OCI-LY3 (cell line): ENCODE measurements around the gene PDF.

Experiments used
- H2AFZ ChIP-seq: fragments of 200-600, 300-600 bp; shearing (Covaris generic); 2 replicates; pipeline ENCODE4 v1.6.0; 2014; ENCODE audit warnings: antibody characterized with exemption, low read depth, low read length
- H3K27ac ChIP-seq: fragments of 200-600, 300-600 bp; sonication (generic); 2 replicates; pipeline ENCODE4 v1.5.1; 2014; ENCODE audit warnings: mild to moderate bottlenecking, low read length, moderate library complexity, mixed read lengths
- H3K27me3 ChIP-seq: fragments of 200-600, 300-600 bp; sonication (generic); 2 replicates; pipeline ENCODE4 v1.6.1; 2014; ENCODE audit warnings: low read depth, low read length, mixed read lengths
- H3K36me3 ChIP-seq: fragments of 200-600, 300-600 bp; sonication (generic); replicated peaks from 2 replicates; pipeline ENCODE3; 2014; ENCODE audit warnings: low read depth, low read length, mixed read lengths
- H3K4me1 ChIP-seq: fragments of 300-600, 200-600 bp; sonication (generic); 2 replicates; pipeline ENCODE4 v1.6.1; 2014; ENCODE audit warnings: low read length, mixed read lengths
- H3K4me2 ChIP-seq: fragments of 200-600, 300-600 bp; sonication (generic); 2 replicates; pipeline ENCODE4 v1.6.1; 2014; ENCODE audit warnings: low read length, mixed read lengths
- H3K4me3 ChIP-seq: fragments of 300-600, 200-600 bp; sonication (generic); 2 replicates; pipeline ENCODE4 v1.5.1; 2014; ENCODE audit warnings: antibody characterized with exemption, mild to moderate bottlenecking, low read length, moderate library complexity
- H3K79me2 ChIP-seq: fragments of 300-600, 200-600 bp; shearing (Covaris generic); 2 replicates; pipeline ENCODE4 v1.6.1; 2014; ENCODE audit warnings: mild to moderate bottlenecking, low read length, mixed read lengths
- H3K9ac ChIP-seq: fragments of 300-600, 200-600 bp; shearing (Covaris generic); 2 replicates; pipeline ENCODE4 v1.6.0; 2014; ENCODE audit warnings: mild to moderate bottlenecking, low read length, moderate library complexity
- H3K9me3 ChIP-seq: fragments of 200-600, 300-600 bp; shearing (Covaris generic); 2 replicates; pipeline ENCODE4 v1.6.1; 2014; ENCODE audit warnings: low read length, mixed read lengths; ENCODE audit not compliant: insufficient read depth
- H4K20me1 ChIP-seq: fragments of 200-600, 300-600 bp; sonication (generic); 2 replicates; pipeline ENCODE4 v1.6.1; 2016; ENCODE audit warnings: low read length, mixed read lengths; ENCODE audit not compliant: insufficient read depth
- CTCF ChIP-seq: fragments of 200-600, 300-600 bp; sonication (generic); IDR thresholded peaks from 2 replicates; pipeline ENCODE4 v1.5.1; 2014; ENCODE audit warnings: antibody characterized with exemption, low read length, low read depth
- EZH2phosphoT487 ChIP-seq: fragments of 200-600 bp; shearing (Covaris generic); IDR thresholded peaks from 2 replicates; pipeline ENCODE4 v1.6.1; 2018; ENCODE audit warnings: antibody characterized with exemption, mixed run types, low read depth

PDF gene

GRCh38 chr16:69344171-69344570, 13.8 kb upstream of the PDF start:
- Histone ChIP-seq H2AFZ (no peak overlapping the region), H3K79me2 (peaks cover 38% of the 10 kb centered on the region), H3K4me3 (no peak overlapping the region), H3K4me2 (no peak overlapping the region), H3K9ac (no peak overlapping the region), H4K20me1 (no peaks in the 10 kb centered on the region), H3K27ac (no peak overlapping the region), H3K4me1 (peaks cover 16% of the 10 kb centered on the region), H3K9me3 (no peaks in the 10 kb centered on the region), H3K27me3 (no peaks in the 10 kb centered on the region), H3K36me3 (peaks cover 29% of the 10 kb centered on the region)
- no peak for TF ChIP-seq CTCF
- no peak for TF ChIP-seq EZH2phosphoT487

DNA sequence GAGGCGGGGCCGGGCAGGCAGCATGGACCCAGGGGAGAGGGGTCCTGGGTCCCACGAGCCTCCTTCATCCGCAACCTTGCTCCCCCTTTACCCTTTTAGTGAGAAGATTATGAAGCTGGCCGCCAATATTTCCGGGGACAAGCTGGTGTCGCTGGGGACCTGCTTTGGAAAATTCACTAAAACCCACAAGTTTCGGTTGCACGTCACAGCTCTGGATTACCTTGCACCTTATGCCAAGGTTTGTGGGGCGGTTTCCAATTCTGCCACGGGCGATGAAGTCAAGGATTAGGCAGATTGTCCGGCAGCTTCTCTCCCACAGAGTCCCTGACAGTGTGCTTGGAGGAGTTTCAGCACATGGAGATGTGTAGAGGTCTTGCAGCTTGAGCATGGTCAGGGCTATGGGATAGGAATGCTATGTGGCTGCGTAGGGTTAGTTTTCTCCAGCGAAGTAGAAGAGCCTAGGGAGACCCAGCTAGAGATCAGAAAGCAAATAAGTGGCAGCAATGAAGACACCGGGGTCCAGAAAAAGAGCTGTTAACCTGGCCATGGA, 9.8 kb upstream of the PDF start:
- peak overlapping the region; percentile 77 for H2AFZ ChIP-seq
- no peaks in the 10 kb centered on the region for H3K9me3 ChIP-seq
- H3K4me2 ChIP-seq: peak overlapping the region; percentile 98
- H3K36me3 ChIP-seq: peaks cover 28% of the 10 kb centered on the region
- peaks cover 62% of the 10 kb centered on the region for H3K79me2 ChIP-seq
- no peaks in the 10 kb centered on the region for H4K20me1 ChIP-seq
- peak overlapping the region; percentile 85 for H3K4me3 ChIP-seq
- no peaks in the 10 kb centered on the region for H3K27me3 ChIP-seq
- peaks cover 16% of the 10 kb centered on the region for H3K4me1 ChIP-seq
- H3K27ac ChIP-seq: peak overlapping the region; percentile 75
- peak overlapping the region; percentile 90 for H3K9ac ChIP-seq
- no peak for TF ChIP-seq CTCF
- TF ChIP-seq EZH2phosphoT487: no peak

- Histone ChIP-seq H3K4me3 (peak within 1 kb of the TSS; percentile 85), H3K79me2 (peaks cover 62% of the 10 kb centered on the region), H3K36me3 (peaks cover 33% of the 10 kb centered on the region), H3K27me3 (no peaks in the 10 kb centered on the region), H3K9ac (peak within 1 kb of the TSS; percentile 90), H3K27ac (peak within 1 kb of the TSS; percentile 75), H2AFZ (peak within 1 kb of the TSS; percentile 77), H4K20me1 (no peaks in the 10 kb centered on the region), H3K9me3 (no peaks in the 10 kb centered on the region), H3K4me2 (peak within 1 kb of the TSS; percentile 98), H3K4me1 (peaks cover 16% of the 10 kb centered on the region)
- no peak for TF ChIP-seq EZH2phosphoT487
- TF ChIP-seq CTCF: peak; percentile 54
These were observed 9.1 kb upstream of the PDF start, which contains the start of the genes COG8 and NIP7 for GRCh38 chr16:69339289-69340094. Gene COG8 (minus strand): TSS chr16:69339564. CDS start chr16:69339552, 12 bp downstream. Gene NIP7 (plus strand): TSS chr16:69339772. CDS start chr16:69339830, 58 bp downstream.

GRCh38 chr16:69338557-69339288, 8.3 kb upstream of the PDF start:
- Histone ChIP-seq H2AFZ (peak overlapping the region; percentile 63; the same call in 1 of the 2 replicates), H3K4me1 (peaks cover 16% of the 10 kb centered on the region), H3K4me2 (peak overlapping the region; percentile 69), H3K4me3 (peak overlapping the region; percentile 85), H3K9ac (peak overlapping the region; percentile 73), H4K20me1 (no peaks in the 10 kb centered on the region), H3K36me3 (peaks cover 37% of the 10 kb centered on the region), H3K27ac (peak overlapping the region; percentile 63), H3K27me3 (no peaks in the 10 kb centered on the region), H3K79me2 (peaks cover 62% of the 10 kb centered on the region), H3K9me3 (no peaks in the 10 kb centered on the region)
- TF ChIP-seq CTCF (no peak), EZH2phosphoT487 (no peak)
